Endothelial cell (in vitro differentiated cells): ENCODE data around the gene ELAVL1. TPM values are rescaled to one million over a fixed set of nuclear protein-coding genes. Genes with fewer than 3 reads are reported as not detected.
"Not testable (repeated sequence)": the region's sequence is repeated elsewhere in the genome, so short reads cannot be mapped to it uniquely, and the experiment has no call there.

ENCODE experiments used
- DNase-seq: peaks from one replicate; pipeline ENCODE4 v3.0.0; 2021; ENCODE audit warnings: low spot score
- H3K27ac Mint-ChIP-seq: one replicate; pipeline ENCODE4 v1.8.0; 2021; ENCODE audit warnings: mixed read lengths, inconsistent platforms; ENCODE audit not compliant: unreplicated experiment
- H3K27me3 Mint-ChIP-seq: one replicate; pipeline ENCODE4 v1.8.0; 2021; ENCODE audit warnings: mild to moderate bottlenecking, moderate library complexity, mixed read lengths, inconsistent platforms; ENCODE audit not compliant: unreplicated experiment
- H3K36me3 Mint-ChIP-seq: one replicate; pipeline ENCODE4 v1.8.0; 2021; ENCODE audit warnings: mild to moderate bottlenecking, low read depth, mixed read lengths, inconsistent platforms; ENCODE audit not compliant: unreplicated experiment
- H3K4me1 Mint-ChIP-seq: one replicate; pipeline ENCODE4 v1.8.0; 2021; ENCODE audit warnings: mild to moderate bottlenecking, mixed read lengths, inconsistent platforms; ENCODE audit not compliant: unreplicated experiment
- H3K4me3 Mint-ChIP-seq: one replicate; pipeline ENCODE4 v1.8.0; 2021; ENCODE audit warnings: mild to moderate bottlenecking, mixed read lengths, inconsistent platforms; ENCODE audit not compliant: unreplicated experiment
- H3K9me3 Mint-ChIP-seq: one replicate; pipeline ENCODE4 v1.8.0; 2021; ENCODE audit warnings: mixed read lengths, inconsistent platforms; ENCODE audit not compliant: unreplicated experiment
- CTCF ChIP-seq: fragments of 200-600 bp; sonication (generic); IDR thresholded peaks from one replicate; pipeline ENCODE4 v1.5.0; 2021; ENCODE audit warnings: antibody characterized with exemption; ENCODE audit not compliant: unreplicated experiment
- total RNA-seq: library from RNA; stranded (reverse); fragmentation: NEBNext Ultra II Directional; extraction: Animal tissue kit (Norgen Biotek cat#: 25700); gene quantifications from one replicate; pipeline ENCODE4 v1.2.1, GENCODE V29; 2021; ENCODE audit not compliant: unreplicated experiment

The ELAVL1 gene
- total RNA-seq, 1 donor from 2014 or later: 135 TPM

DNA sequence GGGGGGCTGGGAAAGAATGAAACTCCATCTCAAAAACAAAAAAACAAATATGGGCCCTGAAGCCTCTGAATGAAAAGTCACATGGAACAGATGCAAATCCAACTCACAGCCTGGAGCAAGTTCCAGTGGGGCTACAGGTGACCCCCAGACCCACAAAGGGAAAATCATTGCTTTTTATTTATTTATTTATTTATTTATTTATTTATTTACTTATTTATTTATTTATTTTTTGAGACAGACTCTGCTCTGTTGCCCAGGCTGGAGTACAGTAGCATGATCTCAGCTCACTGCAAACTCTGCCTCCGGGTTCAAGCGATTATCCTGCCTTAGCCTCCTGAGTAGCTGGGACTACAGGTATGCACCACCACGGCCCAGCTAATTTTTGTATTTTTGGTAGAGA is 33.8 kb upstream of the ELAVL1 start:
- Mint-ChIP-seq H3K36me3 (no peaks in the 10 kb centered on the region), H3K4me3 (no peak overlapping the region), H3K4me1 (peaks cover 8% of the 10 kb centered on the region), H3K27ac (no peak overlapping the region), H3K27me3 (peaks cover 3% of the 10 kb centered on the region), H3K9me3 (no peaks in the 10 kb centered on the region)
- TF ChIP-seq CTCF: no peak
- DNase-seq: no peak

GRCh38 chr19:8038815-8039214 is 33.4 kb upstream of the ELAVL1 start:
- DNase-seq: no peak
- H3K27ac Mint-ChIP-seq: no peak overlapping the region
- H3K9me3 Mint-ChIP-seq: no peaks in the 10 kb centered on the region
- no peak for TF ChIP-seq CTCF
- peaks cover 8% of the 10 kb centered on the region for H3K4me1 Mint-ChIP-seq
- no peaks in the 10 kb centered on the region for H3K36me3 Mint-ChIP-seq
- peaks cover 3% of the 10 kb centered on the region for H3K27me3 Mint-ChIP-seq
- no peak overlapping the region for H3K4me3 Mint-ChIP-seq

- no peaks in the 10 kb centered on the region for H3K9me3 Mint-ChIP-seq
- peaks cover 3% of the 10 kb centered on the region for H3K27me3 Mint-ChIP-seq
- H3K36me3 Mint-ChIP-seq: no peaks in the 10 kb centered on the region
- H3K4me3 Mint-ChIP-seq: no peak overlapping the region
- H3K4me1 Mint-ChIP-seq: peaks cover 15% of the 10 kb centered on the region
- peak overlapping the region; percentile 9 for H3K27ac Mint-ChIP-seq
- DNase-seq: no peak
- TF ChIP-seq CTCF: no peak
Observed at GRCh38 chr19:8036434-8037099, 31.1 kb upstream of the ELAVL1 start.

GRCh38 chr19:8034178-8034525 is 28.7 kb upstream of the ELAVL1 start:
- H3K27me3 Mint-ChIP-seq: peaks cover 3% of the 10 kb centered on the region
- DNase-seq: no peak
- no peak overlapping the region for H3K27ac Mint-ChIP-seq
- H3K36me3 Mint-ChIP-seq: no peaks in the 10 kb centered on the region
- no peaks in the 10 kb centered on the region for H3K9me3 Mint-ChIP-seq
- TF ChIP-seq CTCF: no peak
- H3K4me1 Mint-ChIP-seq: peaks cover 15% of the 10 kb centered on the region
- H3K4me3 Mint-ChIP-seq: no peak overlapping the region

GRCh38 chr19:8033287-8034177 is 28.1 kb upstream of the ELAVL1 start:
- not testable (repeated sequence) for H3K9me3 Mint-ChIP-seq, H3K4me3 Mint-ChIP-seq, H3K36me3 Mint-ChIP-seq, DNase-seq, H3K27me3 Mint-ChIP-seq
- Mint-ChIP-seq H3K27ac (peak overlapping the region; percentile 54), H3K4me1 (peaks cover 15% of the 10 kb centered on the region)
